PC-3 (cell line): ENCODE data around the gene FKBP10. TPM values are rescaled to one million over a fixed set of nuclear protein-coding genes. Genes with fewer than 3 reads are reported as not detected.

Experiments
- ATAC-seq: fragments of 200-7000 bp; cut with Tn5 transposase; 2 replicates; pipeline ENCODE4 v1.9.1; 2020; ENCODE audit warnings: mild to moderate bottlenecking, moderate library complexity
- BruUV-seq: library from RNA; stranded (reverse); fragments of 400-500 nt; replicated peaks from 2 replicates; lab custom pipeline; 2021; lab: Mats Ljungman, UMichigan
- CTCF ChIA-PET: fragments of 300-600 bp; sonication (Branson Sonifier 250); formaldehyde crosslinking; loops from one replicate; lab custom pipeline; 2022; ENCODE audit warnings: antibody characterized with exemption; lab: Charles Lee
- POLR2A ChIA-PET: fragments of 300-600 bp; sonication (Branson Sonifier 250); formaldehyde crosslinking; loops from one replicate; lab custom pipeline; 2022; ENCODE audit warnings: antibody characterized with exemption; ENCODE audit not compliant: unreplicated experiment; lab: Charles Lee
- DNase-seq: peaks from one replicate; pipeline ENCODE4 v3.0.0-alpha.2; 2015
- H2AFZ ChIP-seq: fragments of 300-600 bp; sonication (generic); 2 replicates; pipeline ENCODE4 v1.6.0; 2016; ENCODE audit warnings: antibody characterized with exemption, low read length
- H3F3A ChIP-seq: fragments of 300-600 bp; sonication (generic); one replicate; pipeline ENCODE4 v1.6.0; 2017; ENCODE audit warnings: antibody characterized with exemption, low read length, control low read depth, mild to moderate bottlenecking; ENCODE audit not compliant: unreplicated experiment
- H3K27ac ChIP-seq: fragments of 300-600 bp; sonication (generic); 2 replicates; pipeline ENCODE4 v1.5.1; 2016; ENCODE audit warnings: mild to moderate bottlenecking, low read length
- H3K27me3 ChIP-seq: fragments of 300-600 bp; sonication (generic); 2 replicates; pipeline ENCODE4 v1.6.1; 2016; ENCODE audit warnings: low read length, mixed read lengths
- H3K36me3 ChIP-seq: fragments of 300-600 bp; sonication (generic); 2 replicates; pipeline ENCODE4 v1.6.1; 2016; ENCODE audit warnings: low read depth, mixed run types, low read length, mixed read lengths
- H3K4me1 ChIP-seq: fragments of 300-600 bp; sonication (generic); 2 replicates; pipeline ENCODE4 v1.5.1; 2016; ENCODE audit warnings: low read length; ENCODE audit not compliant: insufficient read depth
- H3K4me2 ChIP-seq: fragments of 300-600 bp; sonication (generic); 2 replicates; pipeline ENCODE4 v1.6.0; 2016; ENCODE audit warnings: low read length
- H3K4me3 ChIP-seq: fragments of 300-600 bp; sonication (generic); 2 replicates; pipeline ENCODE4 v1.5.1; 2016; ENCODE audit warnings: mild to moderate bottlenecking, low read length, mixed read lengths
- H3K79me2 ChIP-seq: fragments of 300-600 bp; sonication (generic); 2 replicates; pipeline ENCODE4 v1.6.1; 2017; ENCODE audit warnings: low read length, mixed read lengths
- H3K9ac ChIP-seq: fragments of 300-600 bp; sonication (generic); 2 replicates; pipeline ENCODE4 v1.6.0; 2016; ENCODE audit warnings: mild to moderate bottlenecking, low read length
- H3K9me2 ChIP-seq: fragments of 300-600 bp; sonication (generic); replicated peaks from 2 replicates; pipeline ENCODE4 v1.6.1; 2016; ENCODE audit warnings: mixed run types, low read length, mixed read lengths
- H3K9me3 ChIP-seq: fragments of 300-600 bp; sonication (generic); 2 replicates; pipeline ENCODE4 v1.6.1; 2016; ENCODE audit warnings: low read length, mixed read lengths
- H4K20me1 ChIP-seq: fragments of 300-600 bp; sonication (generic); 2 replicates; pipeline ENCODE4 v1.6.1; 2016; ENCODE audit warnings: low read length, mixed read lengths
- CTCF ChIP-seq: fragments of 300-600 bp; sonication (generic); conservative IDR thresholded peaks from 2 replicates; pipeline ENCODE4 v1.5.1; 2017; ENCODE audit warnings: antibody characterized with exemption, low read depth, mild to moderate bottlenecking, low read length
- EZH2 ChIP-seq: fragments of 300-600 bp; sonication (generic); IDR thresholded peaks from one replicate; pipeline ENCODE4 v1.6.1; 2017; ENCODE audit warnings: antibody characterized with exemption, mild to moderate bottlenecking, low read length; ENCODE audit not compliant: unreplicated experiment
- EZH2phosphoT487 ChIP-seq: fragments of 300-600 bp; sonication (generic); IDR thresholded peaks from 2 replicates; pipeline ENCODE4 v1.6.1; 2018; ENCODE audit warnings: mild to moderate bottlenecking, antibody characterized with exemption, low read length, borderline replicate concordance
- intact Hi-C: fragments of 100-400 bp; cut with micrococcal nuclease; formaldehyde crosslinking; loops from 2 replicates; pipeline ENCODE4 v1.9.0; 2023
- total RNA-seq: library from RNA; depleted of rRNA; stranded (reverse); fragments of >200 nt; gene quantifications from 2 replicates; pipeline ENCODE4 v1.2.3, GENCODE V29; 2014

The FKBP10 gene
- total RNA-seq, 1 experiment from 2014 or later: 63.4 TPM

DNA sequence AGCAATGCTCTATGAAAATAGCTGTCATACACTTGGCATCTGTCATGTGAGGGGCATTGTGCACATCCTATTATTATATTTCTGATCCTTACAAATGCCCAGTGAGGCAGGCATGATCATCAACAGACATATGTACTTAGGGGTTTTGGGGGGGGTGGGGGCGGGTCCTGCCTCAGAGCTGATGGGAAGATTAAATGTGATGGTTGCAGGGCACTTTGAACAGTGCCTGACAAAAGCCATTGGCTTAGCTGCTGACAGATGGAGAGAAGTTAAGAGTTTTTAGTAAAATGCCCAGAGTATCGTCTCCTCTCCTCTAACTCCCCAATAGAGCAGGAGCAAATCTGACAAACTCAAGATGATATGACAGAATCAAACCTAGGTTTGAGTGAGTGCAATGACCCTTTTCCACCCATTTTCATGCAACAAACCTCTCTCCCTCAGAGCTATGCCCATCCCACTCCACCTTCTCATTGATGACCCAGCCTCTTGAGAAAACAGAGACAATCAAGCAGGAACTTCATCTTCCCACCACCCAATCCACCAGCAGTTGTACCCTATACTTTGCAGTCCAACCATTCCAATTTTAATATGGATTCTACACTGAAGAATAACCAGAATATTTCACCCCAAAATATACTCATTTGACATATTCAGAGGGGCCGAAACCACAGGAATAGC is 47.6 kb downstream of the FKBP10 start:
- intact Hi-C loops: no loop called here
- DNase-seq (no peak), ATAC-seq (no peak)
- 0 out of 2 replicates have a peak, but pooled peaks cover 6% of the 10 kb centered on the region for H3K4me1 ChIP-seq
- H3K4me3 ChIP-seq: no peak overlapping the region
- H3K27ac ChIP-seq: no peak overlapping the region
- CTCF ChIA-PET: no interaction called here
- H3K79me2 ChIP-seq: peaks cover 78% of the 10 kb centered on the region
- POLR2A ChIA-PET: no interaction called here
- H4K20me1 ChIP-seq: peaks cover 17% of the 10 kb centered on the region; the same call in 1 of the 2 replicates
- H3K9me3 ChIP-seq: no peaks in the 10 kb centered on the region
- H3K36me3 ChIP-seq: no peaks in the 10 kb centered on the region
- H2AFZ ChIP-seq: no peak overlapping the region
- no peaks in the 10 kb centered on the region for H3K27me3 ChIP-seq
- no TSS peak for BruUV-seq
- H3K4me2 ChIP-seq: no peak overlapping the region
- H3K9me2 ChIP-seq: no peaks in the 10 kb centered on the region
- no peak for TF ChIP-seq EZH2
- no peak for TF ChIP-seq CTCF
- TF ChIP-seq EZH2phosphoT487: no peak
- H3F3A ChIP-seq: no peaks in the 10 kb centered on the region
- H3K9ac ChIP-seq: no peak overlapping the region

DNA sequence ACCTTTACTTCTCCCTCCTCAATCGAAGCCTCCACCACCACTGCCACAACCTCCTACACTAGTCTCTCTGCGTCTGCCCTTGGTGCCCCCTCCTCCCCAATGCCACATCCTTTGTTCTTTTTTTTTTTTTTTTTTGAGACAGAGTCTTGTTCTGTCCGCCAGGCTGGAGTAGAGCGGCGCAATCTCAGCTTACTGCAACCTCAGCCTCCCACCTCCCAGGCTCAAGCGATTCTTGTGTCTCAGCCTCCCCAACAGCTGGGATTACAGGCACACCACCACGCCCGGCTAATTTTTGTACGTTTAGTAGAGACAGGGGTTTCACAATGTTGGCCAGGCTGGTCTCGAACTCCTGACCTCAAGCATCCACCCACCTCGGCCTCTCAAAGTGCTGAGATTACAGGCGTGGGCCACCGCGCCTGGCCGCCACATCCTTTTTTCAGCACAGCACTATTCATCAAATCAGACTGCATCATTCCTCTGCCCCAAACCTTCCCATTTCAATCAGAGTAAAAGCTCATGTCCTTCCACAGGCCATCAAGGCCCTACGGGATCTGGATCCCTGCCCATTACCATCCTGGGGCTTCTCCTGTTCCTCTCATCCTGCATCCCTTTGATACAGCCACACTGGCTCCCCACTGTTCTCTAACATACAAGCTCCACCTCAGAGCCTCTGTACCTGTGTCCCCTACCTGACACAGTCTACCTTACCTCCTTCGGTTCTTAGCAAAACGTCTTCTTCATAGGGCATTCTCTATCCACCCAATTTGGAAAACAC is 50.5 kb downstream of the FKBP10 start:
- no peak for ATAC-seq
- H4K20me1 ChIP-seq: peaks cover 17% of the 10 kb centered on the region; the same call in 1 of the 2 replicates
- BruUV-seq: no TSS peak
- TF ChIP-seq EZH2 (no peak), CTCF (no peak)
- no peak overlapping the region for H3K27ac ChIP-seq
- no peaks in the 10 kb centered on the region for H3K9me2 ChIP-seq
- H3K9me3 ChIP-seq: no peaks in the 10 kb centered on the region
- intact Hi-C loops: no loop called here
- H3K4me1 ChIP-seq: 0 out of 2 replicates have a peak, but pooled peaks cover 6% of the 10 kb centered on the region
- H2AFZ ChIP-seq: no peak overlapping the region
- no peak overlapping the region for H3K9ac ChIP-seq
- H3K79me2 ChIP-seq: peaks cover 63% of the 10 kb centered on the region
- H3K4me2 ChIP-seq: peak overlapping the region; percentile 84
- H3K27me3 ChIP-seq: no peaks in the 10 kb centered on the region
- no peak for DNase-seq
- peak overlapping the region; percentile 84 for H3K4me3 ChIP-seq
- no peaks in the 10 kb centered on the region; the same call in 1 of the 2 replicates for H3K36me3 ChIP-seq
- CTCF ChIA-PET: interaction anchor here (0.6 kb wide), 1 partner anchor 96 kb away, joined by 3 read pairs; no protein-coding TSS in a partner anchor
- no peaks in the 10 kb centered on the region for H3F3A ChIP-seq
- POLR2A ChIA-PET: no interaction called here

DNA sequence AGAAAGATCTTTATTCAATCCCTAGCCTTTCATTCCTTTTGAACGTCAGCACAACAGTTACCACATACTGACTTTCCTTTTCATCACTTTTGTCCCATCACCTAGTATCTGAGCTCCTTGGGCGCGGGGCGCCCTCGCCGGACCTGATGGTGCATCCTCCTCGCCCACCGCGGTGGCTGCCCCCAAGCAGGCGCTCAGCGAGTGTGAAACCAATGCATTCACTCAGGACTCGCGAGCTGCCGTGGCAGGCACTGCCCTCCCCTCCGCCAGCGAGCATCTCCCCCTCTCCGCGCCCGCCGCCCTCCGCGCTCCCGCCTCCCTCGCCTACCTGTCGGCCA is 51.7 kb downstream of the FKBP10 start:
- H4K20me1 ChIP-seq: peaks cover 17% of the 10 kb centered on the region; the same call in 1 of the 2 replicates
- no peak overlapping the region for H3K27ac ChIP-seq
- H3K4me3 ChIP-seq: peak overlapping the region; percentile 84
- H3K36me3 ChIP-seq: peaks cover 4% of the 10 kb centered on the region; the same call in 1 of the 2 replicates
- H3K79me2 ChIP-seq: peaks cover 54% of the 10 kb centered on the region
- ChIA-PET POLR2A (no interaction called here), CTCF (no interaction called here)
- DNase-seq: no peak
- H3K9me2 ChIP-seq: no peaks in the 10 kb centered on the region
- no peaks in the 10 kb centered on the region for H3K27me3 ChIP-seq
- 0 out of 2 replicates have a peak, but pooled peaks cover 6% of the 10 kb centered on the region for H3K4me1 ChIP-seq
- H3F3A ChIP-seq: no peaks in the 10 kb centered on the region
- no TSS peak for BruUV-seq
- peak overlapping the region; percentile 84 for H3K4me2 ChIP-seq
- H2AFZ ChIP-seq: peak overlapping the region; percentile 87
- H3K9ac ChIP-seq: peak overlapping the region; percentile 92
- no peaks in the 10 kb centered on the region for H3K9me3 ChIP-seq
- intact Hi-C loops: no loop called here
- TF ChIP-seq CTCF (no peak), EZH2phosphoT487 (no peak), EZH2 (no peak)
- no peak; the same call in 1 of the 2 replicates for ATAC-seq
